Subcutaneous abdominal adipose tissue (tissue), 5 donors: Measurements from ENCODE around the gene EPAS1.
A peak's percentile ranks its signal among the peaks of the same experiment; 100 is the strongest.

Source experiments
- H3K27ac ChIP-seq: one replicate; pipeline ENCODE4 v1.7.0; 2013; ENCODE audit warnings: low read depth, mild to moderate bottlenecking, inconsistent platforms, low read length, moderate library complexity
- H3K27me3 ChIP-seq, 5 donors: one replicate each; pipeline ENCODE4 v1.7.0; 2013; ENCODE audit warnings: low read length in 5 of 5, inconsistent platforms in 1 of 5; ENCODE audit not compliant: control insufficient read depth in 5 of 5, insufficient read depth in 4 of 5
- H3K36me3 ChIP-seq, 5 donors: one replicate each; pipeline ENCODE4 v1.7.0; 2013; ENCODE audit warnings: low read length in 5 of 5; ENCODE audit not compliant: control insufficient read depth in 5 of 5, insufficient read depth in 5 of 5
- H3K4me1 ChIP-seq, 5 donors: one replicate each; pipeline ENCODE4 v1.7.0; 2013; ENCODE audit warnings: low read length in 5 of 5, mild to moderate bottlenecking in 3 of 5, moderate library complexity in 1 of 5; ENCODE audit not compliant: control insufficient read depth in 5 of 5, insufficient read depth in 5 of 5
- H3K4me3 ChIP-seq, 5 donors: one replicate each; pipeline ENCODE4 v1.7.0; 2013; ENCODE audit warnings: low read length in 5 of 5, low read depth in 1 of 5
- H3K9ac ChIP-seq, 5 donors: one replicate each; pipeline ENCODE4 v1.7.0; 2013; ENCODE audit warnings: low read length in 5 of 5, mild to moderate bottlenecking in 4 of 5, moderate library complexity in 3 of 5
- H3K9me3 ChIP-seq, 5 donors: one replicate each; pipeline ENCODE4 v1.7.0; 2013; ENCODE audit warnings: low read length in 5 of 5; ENCODE audit not compliant: control insufficient read depth in 5 of 5
- donor health status: healthy.
- donor health status: healthy.
- donor health status: healthy.
- donor health status: healthy.
- donor health status: healthy.

The EPAS1 gene

DNA sequence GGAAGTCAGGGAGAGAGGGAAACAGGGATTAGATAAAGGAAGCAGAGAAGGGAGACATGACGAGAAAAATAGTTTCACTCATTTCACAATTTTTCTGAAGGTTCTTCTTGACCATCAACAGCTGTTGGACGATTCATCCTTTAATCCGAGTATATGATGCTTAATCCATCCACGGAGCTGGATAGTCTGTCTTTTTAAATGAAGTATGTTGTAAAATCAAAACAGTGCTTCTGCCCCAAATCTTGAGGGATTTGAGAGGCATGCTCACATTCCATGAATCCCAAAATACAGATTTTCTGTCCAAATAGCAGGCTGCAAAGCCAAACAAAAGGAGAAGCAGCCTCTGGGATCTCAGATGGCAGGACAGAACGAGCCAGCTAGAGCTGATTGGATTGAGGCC lies 47.5 kb downstream of the EPAS1 start:
- Histone ChIP-seq H3K27me3 (no peaks in the 10 kb centered on the region), H3K27ac (no peak overlapping the region), H3K9ac (peak overlapping the region in 1 of 5 donors; percentile 18), H3K36me3 (peaks cover 0 to 30% (median 28%) of the 10 kb centered on the region in 5 donors), H3K4me3 (no peak overlapping the region), H3K9me3 (no peaks in the 10 kb centered on the region), H3K4me1 (peaks cover 4 to 95% (median 59%) of the 10 kb centered on the region in 5 donors)

DNA sequence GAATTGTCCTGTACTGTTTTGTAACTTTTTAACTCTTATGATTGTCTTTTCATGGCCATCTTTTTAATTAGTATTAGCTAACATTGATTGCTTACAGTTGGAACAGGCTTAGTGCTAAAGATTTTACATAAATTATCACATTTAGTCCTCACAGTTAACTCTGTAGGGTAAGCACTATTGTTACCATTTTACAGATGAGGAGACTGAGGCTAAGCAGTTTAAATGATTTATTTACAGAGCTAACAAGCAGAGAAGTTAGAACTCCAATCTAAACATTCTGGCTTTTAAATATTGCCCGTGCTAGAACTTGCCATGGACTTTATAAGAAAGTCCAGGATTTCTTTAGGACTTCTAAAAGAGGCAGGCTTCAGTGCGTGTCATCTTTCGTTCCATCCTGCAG lies 48.6 kb downstream of the EPAS1 start:
- no peak overlapping the region for H3K4me3 ChIP-seq
- H3K27ac ChIP-seq, result no peak overlapping the region
- no peak overlapping the region for H3K9ac ChIP-seq
- no peaks in the 10 kb centered on the region for H3K27me3 ChIP-seq
- H3K4me1 ChIP-seq, result peaks cover 7 to 95% (median 50%) of the 10 kb centered on the region in 5 donors
- peaks cover 0 to 36% (median 29%) of the 10 kb centered on the region in 5 donors for H3K36me3 ChIP-seq
- H3K9me3 ChIP-seq, result no peaks in the 10 kb centered on the region

DNA sequence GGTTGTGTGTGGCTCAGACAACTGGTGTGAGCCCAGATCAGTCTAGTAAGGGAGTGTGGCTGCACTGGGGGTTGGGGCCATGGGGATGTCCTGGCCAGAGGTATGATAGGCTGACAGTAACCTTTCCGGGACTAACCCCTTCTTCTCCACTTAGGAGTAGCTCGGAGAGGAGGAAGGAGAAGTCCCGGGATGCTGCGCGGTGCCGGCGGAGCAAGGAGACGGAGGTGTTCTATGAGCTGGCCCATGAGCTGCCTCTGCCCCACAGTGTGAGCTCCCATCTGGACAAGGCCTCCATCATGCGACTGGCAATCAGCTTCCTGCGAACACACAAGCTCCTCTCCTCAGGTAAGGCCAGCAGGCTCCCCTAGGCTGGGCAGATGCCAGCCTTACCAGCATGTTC lies 49.5 kb downstream of the EPAS1 start:
- H3K4me3 ChIP-seq, result no peak overlapping the region
- H3K36me3 ChIP-seq, result peaks cover 0 to 38% (median 38%) of the 10 kb centered on the region in 5 donors
- H3K27me3 ChIP-seq, result no peaks in the 10 kb centered on the region
- H3K9me3 ChIP-seq, result no peaks in the 10 kb centered on the region
- H3K9ac ChIP-seq, result peak overlapping the region in 1 of 5 donors; percentile 19
- H3K27ac ChIP-seq, result peak overlapping the region; percentile 37
- peaks cover 7 to 96% (median 53%) of the 10 kb centered on the region in 5 donors for H3K4me1 ChIP-seq

DNA sequence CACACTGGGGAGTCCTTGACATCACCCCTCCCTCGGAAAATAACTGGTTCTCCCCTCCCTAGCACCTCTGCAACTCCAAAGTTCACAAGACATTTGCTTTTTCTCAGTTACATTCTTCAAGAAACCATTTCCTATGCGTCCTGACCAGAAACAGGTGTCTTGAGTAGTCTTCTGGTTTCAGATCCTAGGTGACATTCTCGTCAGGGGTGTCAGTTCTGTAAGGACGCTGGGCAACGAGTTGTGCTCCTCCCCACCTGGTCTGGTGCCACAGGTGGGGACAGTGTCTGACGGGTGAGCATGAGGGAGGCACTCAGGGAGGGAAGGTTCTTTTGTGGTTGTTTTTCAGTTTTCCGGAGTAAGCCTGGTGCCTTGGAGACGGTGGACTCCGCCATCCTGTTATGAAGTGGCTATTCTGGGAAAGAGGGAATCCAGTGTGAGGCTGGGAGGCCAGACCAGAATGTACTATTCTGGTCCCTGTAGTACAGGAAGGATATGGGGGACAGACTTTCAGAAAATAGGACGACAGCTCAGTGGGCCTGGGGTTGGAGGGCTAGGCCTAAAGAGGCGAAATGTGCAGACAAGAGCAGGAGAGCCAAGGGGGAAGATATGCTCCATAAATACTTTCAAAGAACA lies 50.6 kb downstream of the EPAS1 start:
- Histone ChIP-seq H3K27ac (peak overlapping the region; percentile 28), H3K4me3 (no peak overlapping the region), H3K9ac (no peak overlapping the region), H3K36me3 (peaks cover 0 to 46% (median 38%) of the 10 kb centered on the region in 5 donors), H3K27me3 (no peaks in the 10 kb centered on the region), H3K9me3 (no peaks in the 10 kb centered on the region), H3K4me1 (peaks cover 9 to 97% (median 53%) of the 10 kb centered on the region in 5 donors)

DNA sequence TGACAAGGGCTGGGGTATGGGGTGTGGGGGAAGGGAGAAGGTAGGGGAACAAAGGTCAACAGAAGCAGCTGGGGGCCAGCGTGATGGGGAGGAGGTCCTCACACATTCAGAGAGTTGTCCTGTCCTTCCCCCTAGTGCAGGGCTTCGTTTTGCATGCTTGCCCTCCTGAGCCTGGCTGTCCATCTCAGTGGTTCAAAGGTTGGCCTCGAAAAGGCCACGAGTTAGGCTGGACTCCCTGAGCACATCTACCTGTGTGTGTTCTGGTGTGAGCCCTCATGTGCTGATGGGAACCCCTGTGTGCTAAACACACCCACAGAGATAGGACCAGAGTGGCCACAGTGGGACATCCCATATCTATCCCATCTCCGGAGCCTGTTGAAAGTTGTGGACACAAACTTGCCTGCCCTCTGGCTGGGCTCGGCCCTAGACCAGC lies 51.9 kb downstream of the EPAS1 start:
- H3K9ac ChIP-seq, result peak overlapping the region in 1 of 5 donors; percentile 21
- H3K36me3 ChIP-seq, result peaks cover 0 to 55% (median 50%) of the 10 kb centered on the region in 5 donors
- H3K4me3 ChIP-seq, result no peak overlapping the region
- H3K4me1 ChIP-seq, result peaks cover 7 to 95% (median 54%) of the 10 kb centered on the region in 5 donors
- no peak overlapping the region for H3K27ac ChIP-seq
- H3K9me3 ChIP-seq, result no peaks in the 10 kb centered on the region
- H3K27me3 ChIP-seq, result no peaks in the 10 kb centered on the region

GRCh38 chr2:46350029-46350689 lies 53.0 kb downstream of the EPAS1 start:
- Histone ChIP-seq H3K4me1 (peaks cover 7 to 86% (median 44%) of the 10 kb centered on the region in 5 donors), H3K9ac (no peak overlapping the region), H3K9me3 (no peaks in the 10 kb centered on the region), H3K27ac (peak overlapping the region; percentile 64), H3K36me3 (peaks cover 0 to 60% (median 59%) of the 10 kb centered on the region in 5 donors), H3K4me3 (no peak overlapping the region), H3K27me3 (no peaks in the 10 kb centered on the region)

- Histone ChIP-seq H3K4me1 (peaks cover 7 to 77% (median 41%) of the 10 kb centered on the region in 5 donors), H3K36me3 (peaks cover 0 to 70% (median 69%) of the 10 kb centered on the region in 5 donors), H3K27me3 (no peaks in the 10 kb centered on the region), H3K9me3 (no peaks in the 10 kb centered on the region), H3K9ac (no peak overlapping the region), H3K27ac (peak overlapping the region; percentile 64), H3K4me3 (peak overlapping the region in 3 of 5 donors; percentile 35 to 45 (median 41))
Observed at GRCh38 chr2:46351098-46351749, 54.0 kb downstream of the EPAS1 start.

DNA sequence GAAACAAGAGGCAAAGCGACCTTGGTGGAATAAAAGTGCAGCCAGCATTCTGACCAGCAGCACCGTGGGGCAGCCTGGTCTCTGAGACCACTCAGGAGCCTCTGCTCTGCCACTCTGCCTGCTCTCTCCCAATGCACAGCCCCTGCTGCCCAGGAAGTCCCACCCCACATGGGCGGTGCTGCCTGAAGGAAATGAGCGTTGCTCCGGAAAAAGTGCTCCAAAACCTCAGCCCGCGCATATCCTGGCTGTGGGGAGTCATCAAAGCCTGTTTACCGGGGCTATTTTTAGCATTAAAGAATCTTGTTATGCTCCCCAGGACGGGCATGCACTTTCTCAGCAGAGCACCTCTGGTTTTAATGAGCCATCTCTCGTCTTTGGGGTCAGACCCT lies 54.5 kb downstream of the EPAS1 start:
- H3K9ac ChIP-seq, result peak overlapping the region in 1 of 5 donors; percentile 31
- no peaks in the 10 kb centered on the region for H3K9me3 ChIP-seq
- H3K4me1 ChIP-seq, result peaks cover 7 to 71% (median 36%) of the 10 kb centered on the region in 5 donors
- H3K4me3 ChIP-seq, result peak overlapping the region in 3 of 5 donors; percentile 35 to 45 (median 41)
- peaks cover 0 to 73% (median 72%) of the 10 kb centered on the region in 5 donors for H3K36me3 ChIP-seq
- H3K27me3 ChIP-seq, result no peaks in the 10 kb centered on the region
- peak overlapping the region; percentile 64 for H3K27ac ChIP-seq

DNA sequence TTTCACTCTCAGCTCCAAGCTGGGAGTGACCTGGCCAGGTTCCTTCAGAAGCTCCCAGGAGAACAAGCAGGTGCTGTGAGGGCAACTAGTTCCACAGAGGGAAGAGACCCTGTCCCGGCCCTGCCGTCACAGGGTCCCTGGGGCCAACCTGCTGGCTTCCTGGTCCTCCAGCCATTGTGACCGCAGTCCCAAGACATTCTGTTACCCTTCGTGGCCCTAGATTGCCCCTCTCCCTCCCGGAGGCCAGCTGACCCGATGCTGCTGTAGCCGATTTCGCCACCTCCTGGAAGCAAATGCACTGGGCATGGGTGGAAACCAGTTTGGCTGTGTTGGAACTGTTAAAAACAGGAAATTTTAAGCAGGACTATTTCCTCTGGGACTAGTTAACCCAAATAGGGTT lies 55.4 kb downstream of the EPAS1 start:
- H3K27ac ChIP-seq, result peak overlapping the region; percentile 64
- H3K9me3 ChIP-seq, result no peaks in the 10 kb centered on the region
- peaks cover 5 to 65% (median 31%) of the 10 kb centered on the region in 5 donors for H3K4me1 ChIP-seq
- peak overlapping the region in 2 of 5 donors; percentile 35 to 41 for H3K4me3 ChIP-seq
- peak overlapping the region in 1 of 5 donors; percentile 31 for H3K9ac ChIP-seq
- peaks cover 0 to 73% (median 72%) of the 10 kb centered on the region in 5 donors for H3K36me3 ChIP-seq
- no peaks in the 10 kb centered on the region for H3K27me3 ChIP-seq

- no peaks in the 10 kb centered on the region for H3K27me3 ChIP-seq
- no peak overlapping the region for H3K27ac ChIP-seq
- H3K9me3 ChIP-seq, result no peaks in the 10 kb centered on the region
- no peak overlapping the region for H3K4me3 ChIP-seq
- peaks cover 0 to 74% (median 72%) of the 10 kb centered on the region in 5 donors for H3K36me3 ChIP-seq
- peaks cover 5 to 60% (median 31%) of the 10 kb centered on the region in 5 donors for H3K4me1 ChIP-seq
- no peak overlapping the region for H3K9ac ChIP-seq
Observed at GRCh38 chr2:46353509-46353908, 56.3 kb downstream of the EPAS1 start.
